HG02610 (cell line): ENCODE data around the gene MSMB.
"Not testable (repeated sequence)": the region's sequence is repeated elsewhere in the genome, so short reads cannot be mapped to it uniquely, and the experiment has no call there.

Experiments used
- ATAC-seq: cut with Tn5 transposase; IDR thresholded peaks from one replicate; pipeline ENCODE4 v1.9.1; 2021; ENCODE audit warnings: mild to moderate bottlenecking, moderate library complexity; ENCODE audit not compliant: unreplicated experiment

The MSMB gene

GRCh38 chr10:46046261-46046660 is at the start of gene MSMB:
TSS of gene MSMB (minus strand) at chr10:46046269. CDS start at chr10:46046237, 32 bp downstream.
- no peak for ATAC-seq

GRCh38 chr10:46094931-46095750 is 49.1 kb upstream of the MSMB start:
- ATAC-seq, result no peak

- no peak for ATAC-seq
Measured at GRCh38 chr10:46094197-46094500, 48.1 kb upstream of the MSMB start.

- ATAC-seq, result not testable (repeated sequence)
Measured at GRCh38 chr10:46093316-46094196, 47.5 kb upstream of the MSMB start.

- ATAC-seq, result no peak
Measured at GRCh38 chr10:46092524-46093081, 46.5 kb upstream of the MSMB start.

- ATAC-seq, result no peak
Measured at GRCh38 chr10:46091828-46092523, 45.9 kb upstream of the MSMB start.

GRCh38 chr10:46091080-46091827 is 45.2 kb upstream of the MSMB start:
- no peak for ATAC-seq

- ATAC-seq, result no peak
Measured at GRCh38 chr10:46090258-46090812, 44.3 kb upstream of the MSMB start.

GRCh38 chr10:46087381-46087780 is 41.3 kb upstream of the MSMB start:
- ATAC-seq, result not testable (repeated sequence)

GRCh38 chr10:46084321-46085165 is 38.5 kb upstream of the MSMB start:
- no peak for ATAC-seq

- no peak for ATAC-seq
Measured at GRCh38 chr10:46080886-46081285, 34.8 kb upstream of the MSMB start.

GRCh38 chr10:46079831-46080585 is 33.9 kb upstream of the MSMB start:
- no peak for ATAC-seq

- no peak for ATAC-seq
Measured at GRCh38 chr10:46077731-46078413, 31.8 kb upstream of the MSMB start.

- ATAC-seq, result no peak
Measured at GRCh38 chr10:46077141-46077554, 31.1 kb upstream of the MSMB start.

- ATAC-seq, result no peak
Measured at GRCh38 chr10:46075869-46076268, 29.8 kb upstream of the MSMB start.

- no peak for ATAC-seq
Measured at GRCh38 chr10:46074196-46074946, 28.3 kb upstream of the MSMB start.

- no peak for ATAC-seq
Measured at GRCh38 chr10:46073564-46073963, 27.5 kb upstream of the MSMB start.
